IPS-NIHi11 (cell line): ENCODE results near the gene FAM241B.

Source experiments
- DNase-seq: peaks from one replicate; pipeline ENCODE4 v3.0.0; 2012; ENCODE audit warnings: mixed read lengths, low spot score

FAM241B gene

DNA sequence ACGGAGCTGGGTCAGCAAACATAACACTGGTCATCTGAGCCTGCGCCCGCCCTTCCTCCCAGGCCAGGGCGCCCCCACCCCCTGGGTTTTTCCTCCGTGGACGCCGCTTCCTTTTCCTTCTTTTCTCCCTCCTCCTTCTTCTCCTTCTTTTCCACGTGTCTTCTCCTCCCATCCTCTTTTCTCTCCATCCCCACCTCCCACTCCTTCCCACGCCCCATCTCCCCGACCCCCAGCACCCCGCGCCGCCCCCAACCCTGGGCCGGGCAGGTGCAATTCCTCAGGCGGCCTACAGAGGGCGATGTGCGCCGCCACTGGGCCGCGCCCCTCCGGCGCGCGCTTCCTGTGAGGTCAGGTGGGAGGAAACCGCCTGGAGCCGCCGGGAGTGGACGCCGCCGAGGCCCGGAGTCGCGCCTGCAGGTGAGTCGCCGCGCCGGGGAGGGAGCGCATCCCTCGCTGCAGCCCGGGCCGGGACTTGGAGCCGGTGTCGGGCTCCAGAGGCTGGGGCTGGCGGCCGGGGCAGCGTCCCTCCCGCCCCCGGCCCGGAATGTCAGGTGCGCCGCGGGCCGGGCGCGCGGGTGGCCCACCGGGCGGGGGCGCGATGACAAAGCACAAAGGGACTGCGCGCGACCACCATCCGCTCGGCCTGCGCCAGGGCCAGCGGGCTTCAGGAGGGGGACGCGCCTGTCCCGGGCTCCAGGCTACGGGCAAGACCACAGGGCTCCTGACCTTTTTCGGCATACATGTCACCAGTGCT is at the start of gene FAM241B:
FAM241B (plus strand) TSS at position 351 of the 754 bp plus-strand sequence. CDS start 1,497 bp downstream, outside the sequence.
- DNase-seq: peak; percentile 98

DNA sequence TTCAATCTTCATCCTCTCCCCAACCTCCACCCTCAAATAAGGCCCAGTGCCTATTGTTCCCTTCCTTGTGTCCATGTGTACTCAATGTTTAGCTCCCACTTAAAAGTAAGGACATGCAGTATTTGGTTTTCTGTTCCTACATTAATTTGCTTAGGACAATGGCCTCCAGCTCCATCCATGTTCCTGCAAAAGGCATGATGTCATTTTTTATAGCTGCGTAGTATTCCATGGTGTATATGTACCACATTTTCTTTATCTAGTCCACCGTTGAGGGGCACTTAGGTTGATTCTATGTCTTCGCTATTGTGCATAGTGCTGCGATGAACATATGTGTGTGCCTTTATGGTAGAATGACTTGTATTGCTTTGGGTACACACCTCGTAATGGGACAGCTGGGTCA is 49.6 kb upstream of the FAM241B start:
- no peak for DNase-seq

DNA sequence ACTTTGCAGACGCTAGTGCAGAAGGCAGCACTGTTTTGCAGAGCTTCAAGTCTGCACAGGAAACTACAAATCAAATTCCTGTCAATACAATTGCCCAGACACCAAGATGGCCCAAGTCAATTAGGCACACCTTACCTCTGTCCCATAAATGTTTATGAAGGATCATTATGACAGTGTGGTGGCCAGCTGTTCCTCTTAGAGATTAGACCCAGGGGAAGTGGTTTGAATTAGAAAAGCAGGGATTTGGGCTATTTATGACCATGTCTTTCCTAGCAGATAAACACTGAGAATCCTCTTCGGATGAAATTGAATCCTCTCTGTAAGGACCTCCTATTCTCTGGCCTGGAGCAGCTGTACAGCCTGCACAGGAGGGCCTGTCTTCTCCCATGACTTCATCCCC is 46.9 kb upstream of the FAM241B start:
- no peak for DNase-seq

DNA sequence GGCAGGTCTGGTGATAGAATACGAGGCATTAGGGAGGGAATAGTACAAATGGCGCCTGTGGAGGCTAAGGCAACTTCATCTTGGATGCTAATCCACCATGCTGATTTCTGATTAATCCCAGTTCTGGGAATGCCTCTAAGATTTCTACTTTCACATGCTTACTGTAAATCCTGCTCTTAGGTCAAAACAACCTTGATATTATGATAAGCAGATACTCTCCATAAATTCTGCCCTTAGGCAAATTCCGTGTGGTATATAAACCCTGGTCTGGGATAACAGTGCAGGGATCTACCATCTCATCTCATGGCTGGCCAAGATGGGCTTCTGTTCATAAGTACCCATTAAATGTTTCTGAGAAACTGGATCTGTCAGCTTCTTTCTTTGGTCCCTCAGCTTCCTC is 45.4 kb upstream of the FAM241B start:
- no peak for DNase-seq

DNA sequence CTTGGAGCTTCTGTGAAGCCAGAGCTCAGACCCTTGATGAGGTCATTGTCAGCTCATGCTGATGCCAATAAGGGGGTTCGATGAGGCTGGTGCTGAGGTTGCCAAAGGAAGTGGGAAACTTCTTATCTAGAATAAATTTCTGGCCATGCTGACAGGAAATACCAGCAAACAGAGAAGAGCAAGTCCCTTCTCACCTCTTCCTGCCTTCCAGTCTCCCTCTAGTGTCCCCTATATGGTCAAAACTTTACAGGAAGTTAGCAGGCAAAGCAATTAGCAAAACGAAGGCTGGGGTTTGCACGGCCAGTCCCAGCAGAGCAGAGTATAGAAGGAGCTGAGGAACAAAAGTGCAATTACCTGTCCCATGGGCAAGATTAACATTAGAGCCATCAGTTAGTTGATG is 41.7 kb upstream of the FAM241B start:
- DNase-seq: no peak

GRCh38 chr10:69600761-69601330 is 29.2 kb upstream of the FAM241B start:
- no peak for DNase-seq

DNA sequence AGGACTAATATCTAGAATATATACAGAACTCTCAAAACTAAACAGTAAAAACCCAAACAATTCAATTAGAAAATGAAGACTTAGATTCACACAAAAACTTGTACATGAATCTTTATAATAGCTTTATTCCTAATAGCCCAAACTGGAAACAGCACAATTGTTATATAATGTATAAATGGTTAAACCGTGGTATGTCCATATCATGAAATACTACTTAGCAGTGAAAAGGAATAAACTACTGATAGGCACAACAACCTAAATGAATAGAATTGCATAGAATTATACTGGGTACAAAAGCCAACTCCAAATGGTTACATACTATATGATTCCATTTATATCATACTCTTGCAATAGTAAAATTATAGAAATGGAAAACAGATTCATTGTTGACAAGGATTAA is 21.0 kb upstream of the FAM241B start:
- DNase-seq: no peak

GRCh38 chr10:69612760-69613159 is 17.3 kb upstream of the FAM241B start:
- DNase-seq: no peak

DNA sequence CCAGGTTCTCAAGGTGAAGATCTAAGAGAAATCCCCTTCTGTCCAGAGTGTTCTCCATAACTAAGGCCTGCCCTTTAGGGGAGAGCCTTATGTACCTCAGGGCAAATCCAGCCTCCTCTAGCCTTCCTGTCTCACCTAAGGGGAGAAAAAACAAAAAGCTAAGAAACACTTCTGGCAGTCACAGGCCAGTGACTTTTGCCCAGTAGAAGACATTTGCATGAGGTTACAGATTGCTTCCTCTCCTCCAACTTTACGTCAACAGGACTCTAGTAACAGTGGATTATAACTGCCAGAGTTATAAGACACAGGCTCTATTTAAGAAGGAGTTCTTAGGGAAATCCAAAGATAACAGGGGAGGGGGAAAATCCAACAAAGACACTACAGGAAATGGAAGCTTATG is 15.9 kb upstream of the FAM241B start:
- no peak for DNase-seq

- DNase-seq: no peak
These were observed 13.7 kb upstream of the FAM241B start for GRCh38 chr10:69616358-69616757.

DNA sequence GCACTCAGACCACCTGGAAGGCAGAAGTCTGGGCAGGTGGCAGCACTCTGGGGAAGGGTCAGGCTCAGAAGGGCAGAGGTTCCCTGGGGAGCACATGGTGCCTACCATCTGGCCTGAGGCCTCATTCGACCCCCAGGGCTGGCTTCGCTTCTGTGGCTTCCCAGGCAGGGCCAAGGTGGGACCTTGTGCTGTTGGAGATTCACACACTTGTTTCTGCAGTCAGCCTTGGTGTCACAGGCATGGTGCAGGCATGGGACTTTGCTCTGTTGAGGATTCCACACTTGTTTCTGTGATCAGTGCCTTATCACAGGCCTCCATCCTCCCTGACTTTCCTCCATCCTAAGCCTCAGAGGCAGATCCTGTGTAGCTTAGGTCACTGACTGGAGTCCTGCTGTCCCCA is 11.3 kb upstream of the FAM241B start:
- DNase-seq: no peak

DNA sequence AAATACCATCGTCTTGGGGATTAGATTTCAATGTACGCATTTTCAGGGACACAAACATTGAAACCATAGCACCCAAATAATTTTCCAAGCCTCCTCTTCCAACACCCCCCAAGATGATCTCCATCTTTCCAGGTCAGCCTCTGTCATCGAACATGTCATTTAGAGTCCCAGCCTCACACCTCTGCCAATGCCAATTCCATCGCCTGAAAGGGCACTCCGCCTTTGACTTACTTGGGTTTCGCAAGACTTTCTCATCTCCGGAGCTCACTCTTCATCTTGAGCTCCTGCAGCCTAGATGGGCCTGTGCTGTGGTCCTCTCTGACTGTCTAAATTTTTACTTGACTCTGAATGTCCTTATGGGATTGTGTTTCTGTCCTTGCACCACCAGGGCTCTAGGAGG is 10.4 kb upstream of the FAM241B start:
- no peak for DNase-seq

DNA sequence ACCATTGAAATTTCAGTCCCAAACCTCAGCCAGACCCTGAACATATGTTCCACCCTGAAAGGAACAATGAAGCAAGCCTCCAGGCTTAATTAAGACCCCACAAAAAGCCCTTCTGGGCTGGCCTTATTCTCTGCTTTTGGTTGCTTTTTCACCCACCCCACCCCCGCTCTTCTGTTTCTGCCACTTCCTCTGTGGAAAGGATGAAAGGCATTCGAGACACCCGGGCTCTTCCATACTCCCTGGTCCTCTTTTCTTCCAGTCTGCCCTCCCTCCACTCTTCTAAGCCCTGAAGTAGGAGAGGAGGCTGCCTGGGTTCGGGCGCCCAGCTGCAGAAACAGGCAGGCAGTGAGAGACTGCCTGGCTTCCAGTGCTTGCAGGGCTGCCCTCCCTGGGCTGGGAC is 9.4 kb upstream of the FAM241B start:
- no peak for DNase-seq

- no peak for DNase-seq
These were observed 5.7 kb upstream of the FAM241B start for GRCh38 chr10:69624245-69624786.

DNA sequence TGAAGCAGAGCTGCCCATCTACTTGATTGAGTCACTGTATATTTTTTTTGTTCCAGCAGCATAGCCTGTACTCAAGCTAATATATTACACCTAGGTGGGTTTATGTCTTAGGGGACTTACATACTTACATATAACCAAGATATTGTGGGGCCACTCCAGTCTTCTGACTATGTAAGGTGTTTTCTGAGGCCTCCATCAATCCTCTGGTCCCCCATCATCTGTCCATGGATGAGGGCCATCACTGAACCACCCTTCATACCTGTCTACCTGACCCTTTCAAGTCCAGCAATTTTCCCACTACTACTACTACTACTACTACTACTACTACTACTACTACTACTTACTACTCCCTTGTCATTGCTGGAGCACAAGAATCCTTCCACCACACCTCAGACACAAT is 3.2 kb upstream of the FAM241B start:
- DNase-seq: no peak

GRCh38 chr10:69628891-69629290 is 1.2 kb upstream of the FAM241B start:
- no peak for DNase-seq

- no peak for DNase-seq
These were observed 539 bp upstream of the FAM241B start for GRCh38 chr10:69629519-69629896.

- no peak for DNase-seq
These were observed 779 bp downstream of the FAM241B start for GRCh38 chr10:69630651-69631400.

GRCh38 chr10:69631566-69631965 is 1.5 kb downstream of the FAM241B start:
- no peak for DNase-seq

DNA sequence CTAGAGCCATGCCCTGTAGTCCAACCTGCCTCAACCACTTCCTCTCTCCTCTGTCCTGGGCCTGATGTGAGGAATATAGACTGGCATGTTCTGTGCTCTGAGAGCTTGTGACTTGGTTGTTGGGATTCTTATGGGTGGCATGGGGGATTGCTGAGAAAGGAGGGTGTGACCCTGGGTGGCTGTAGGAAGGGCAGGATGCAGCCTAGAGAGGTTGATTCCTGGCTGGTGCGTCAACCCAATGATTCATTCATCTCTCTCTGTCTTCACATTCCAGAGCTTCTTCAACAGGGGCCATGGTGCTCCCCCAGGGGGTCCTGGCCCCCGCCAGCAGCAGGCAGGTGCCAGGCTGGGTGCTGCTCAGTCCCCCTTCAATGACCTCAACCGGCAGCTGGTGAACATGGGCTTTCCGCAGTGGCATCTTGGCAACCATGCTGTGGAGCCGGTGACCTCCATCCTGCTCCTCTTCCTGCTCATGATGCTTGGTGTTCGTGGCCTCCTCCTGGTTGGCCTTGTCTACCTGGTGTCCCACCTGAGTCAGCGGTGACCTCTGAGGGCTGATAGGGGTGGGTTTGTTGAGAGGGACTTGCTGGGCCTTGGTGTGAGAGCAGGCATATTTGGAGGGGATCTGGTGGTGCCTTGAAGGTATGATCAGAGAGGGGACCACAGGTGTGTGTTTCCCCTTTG is 2.6 kb downstream of the FAM241B start:
- DNase-seq: no peak

GRCh38 chr10:69633673-69634635 is 3.9 kb downstream of the FAM241B start:
- DNase-seq: no peak
